Measurements from ENCODE around the gene ZMYND15.
A peak's percentile ranks its signal among the peaks of the same experiment; 100 is the strongest.

ZMYND15 gene

DNA sequence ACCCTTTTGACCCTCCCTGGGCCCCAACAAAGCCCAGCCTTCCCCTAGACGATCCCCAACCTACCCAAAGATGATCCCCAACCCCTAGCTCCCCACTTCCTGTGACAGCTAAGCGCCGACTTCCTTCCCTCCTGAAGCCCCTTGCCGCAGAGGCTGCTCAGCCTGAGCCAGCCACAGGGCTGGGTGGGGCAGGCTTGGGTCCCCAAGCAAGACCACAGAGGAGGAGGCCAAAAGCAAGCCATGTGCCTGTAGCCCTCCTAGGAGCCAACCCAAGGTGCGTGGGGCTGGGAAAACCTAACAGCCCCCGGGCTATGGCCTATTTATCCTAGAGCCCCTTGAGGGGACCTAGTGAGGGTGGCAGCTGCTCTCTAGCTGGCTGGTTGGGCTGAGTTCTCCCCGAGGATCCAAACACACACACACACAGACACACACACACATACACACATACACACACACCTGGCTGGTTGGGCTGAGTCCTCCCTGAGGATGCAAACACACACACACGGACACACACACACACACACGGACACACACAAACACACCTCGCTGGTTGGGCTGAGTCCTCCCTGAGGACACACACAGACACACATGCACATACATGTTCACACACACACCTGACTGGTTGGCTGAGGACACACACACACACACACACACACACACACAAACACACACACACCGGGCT lies 24.4 kb upstream of the ZMYND15 start:
- DNase-seq (ENCODE audit: low spot score), result peak; percentile 72

DNA sequence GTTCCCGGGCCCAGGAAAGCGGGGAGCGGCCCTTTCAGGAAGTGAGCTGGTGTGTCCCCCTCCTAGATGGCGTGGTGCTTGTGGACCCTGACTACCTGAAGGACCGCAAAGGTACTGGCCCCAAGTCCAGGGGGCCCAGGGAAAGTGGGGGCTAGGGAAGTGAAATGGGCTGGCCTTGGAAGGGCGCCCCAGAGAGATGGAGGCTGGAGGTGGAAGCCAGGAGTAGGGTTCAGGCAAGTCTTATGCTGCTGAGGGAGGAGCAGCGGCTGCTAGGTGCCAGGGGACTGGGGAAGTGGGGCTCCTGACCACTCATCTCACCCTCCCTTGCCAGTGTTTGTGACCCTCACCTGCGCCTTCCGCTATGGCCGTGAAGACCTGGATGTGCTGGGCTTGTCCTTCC lies 23.6 kb upstream of the ZMYND15 start:
- no peak for DNase-seq (ENCODE audit: low spot score)

DNA sequence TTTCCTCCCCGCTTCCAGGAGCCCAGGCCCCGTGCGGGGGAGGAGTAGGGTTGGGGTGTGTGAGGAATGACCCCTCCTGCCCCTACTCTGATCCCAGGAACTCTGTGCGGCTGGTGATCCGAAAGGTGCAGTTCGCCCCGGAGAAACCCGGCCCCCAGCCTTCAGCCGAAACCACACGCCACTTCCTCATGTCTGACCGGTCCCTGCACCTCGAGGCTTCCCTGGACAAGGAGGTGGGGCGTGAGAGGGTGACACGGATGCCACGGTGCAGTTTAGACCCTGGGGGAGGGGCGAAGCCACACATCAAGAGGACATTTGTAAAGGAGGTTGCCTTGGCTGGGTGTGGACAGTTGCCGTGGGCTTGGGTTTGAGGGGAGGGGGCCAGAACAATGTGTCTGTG lies 21.8 kb upstream of the ZMYND15 start:
- no peak for DNase-seq (ENCODE audit: low spot score)

DNA sequence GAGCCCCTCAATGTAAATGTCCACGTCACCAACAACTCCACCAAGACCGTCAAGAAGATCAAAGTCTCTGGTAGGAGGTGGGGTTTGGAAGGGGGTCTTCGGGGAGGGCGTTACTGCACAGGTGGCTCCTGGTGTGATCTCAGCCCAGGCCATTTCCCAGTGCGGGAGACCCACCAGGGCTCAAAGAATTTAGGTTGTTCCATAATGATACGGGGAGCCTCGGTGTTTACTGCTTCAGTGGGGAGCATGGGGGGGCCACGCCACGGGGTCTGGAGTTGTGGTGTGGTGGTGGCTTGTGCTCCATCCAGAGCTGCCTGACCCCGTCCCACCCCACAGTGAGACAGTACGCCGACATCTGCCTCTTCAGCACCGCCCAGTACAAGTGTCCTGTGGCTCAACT lies 21.4 kb upstream of the ZMYND15 start:
- no peak for DNase-seq (ENCODE audit: low spot score)

DNA sequence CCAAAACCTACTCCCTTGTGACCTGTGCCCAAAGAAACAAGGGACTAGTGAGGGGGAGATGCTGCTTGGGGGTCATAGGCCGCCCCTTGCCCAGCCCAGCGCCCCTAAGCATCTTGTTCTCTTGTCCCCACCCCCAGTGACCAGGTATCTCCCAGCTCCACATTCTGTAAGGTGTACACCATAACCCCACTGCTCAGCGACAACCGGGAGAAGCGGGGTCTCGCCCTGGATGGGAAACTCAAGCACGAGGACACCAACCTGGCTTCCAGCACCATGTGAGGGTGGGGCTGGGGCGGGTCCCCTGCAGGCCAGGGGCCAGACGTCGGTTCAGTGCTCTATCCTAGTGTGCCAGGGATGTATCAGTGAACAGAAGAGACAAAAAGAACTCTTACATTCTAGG lies 20.5 kb upstream of the ZMYND15 start:
- DNase-seq (ENCODE audit: low spot score), result no peak

DNA sequence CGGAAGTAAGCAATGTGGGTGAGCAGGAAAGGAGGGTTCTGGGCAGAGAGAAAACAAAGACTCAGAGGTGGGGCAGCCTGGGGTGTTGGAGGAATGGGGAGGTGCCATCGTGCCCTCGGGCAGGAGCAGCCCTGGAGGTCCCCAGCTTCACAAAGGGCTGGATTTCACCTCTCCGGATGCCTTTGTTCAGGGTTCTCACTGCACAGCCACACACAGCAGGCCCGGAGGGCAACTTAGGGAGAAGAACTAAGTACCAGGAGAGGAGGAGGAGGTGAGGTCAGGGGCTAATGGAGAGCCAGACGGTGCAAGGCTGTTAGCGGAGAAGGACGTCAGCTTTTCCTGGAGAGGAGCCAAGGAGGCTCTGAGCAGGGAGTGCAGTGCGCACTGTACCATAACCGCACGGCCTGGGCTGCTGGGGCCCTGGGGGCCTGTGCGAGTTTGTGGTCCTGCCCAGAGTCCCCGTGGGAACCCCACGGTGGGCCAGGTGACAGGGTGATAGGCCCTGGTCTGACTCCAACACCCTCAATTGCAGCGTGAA lies 19.9 kb upstream of the ZMYND15 start:
- DNase-seq (ENCODE audit: low spot score), result no peak

DNA sequence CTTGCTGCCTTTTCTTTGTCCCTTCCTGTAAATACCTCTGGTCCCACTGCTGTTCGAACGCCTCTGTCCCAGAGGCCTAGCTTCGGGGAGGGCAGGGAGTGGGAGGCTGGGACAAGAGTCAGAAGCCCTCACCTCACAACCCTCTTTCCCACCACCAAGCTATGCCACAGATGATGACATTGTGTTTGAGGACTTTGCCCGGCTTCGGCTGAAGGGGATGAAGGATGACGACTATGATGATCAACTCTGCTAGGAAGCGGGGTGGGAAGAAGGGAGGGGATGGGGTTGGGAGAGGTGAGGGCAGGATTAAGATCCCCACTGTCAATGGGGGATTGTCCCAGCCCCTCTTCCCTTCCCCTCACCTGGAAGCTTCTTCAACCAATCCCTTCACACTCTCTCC lies 18.8 kb upstream of the ZMYND15 start:
- DNase-seq (ENCODE audit: low spot score), result no peak

DNA sequence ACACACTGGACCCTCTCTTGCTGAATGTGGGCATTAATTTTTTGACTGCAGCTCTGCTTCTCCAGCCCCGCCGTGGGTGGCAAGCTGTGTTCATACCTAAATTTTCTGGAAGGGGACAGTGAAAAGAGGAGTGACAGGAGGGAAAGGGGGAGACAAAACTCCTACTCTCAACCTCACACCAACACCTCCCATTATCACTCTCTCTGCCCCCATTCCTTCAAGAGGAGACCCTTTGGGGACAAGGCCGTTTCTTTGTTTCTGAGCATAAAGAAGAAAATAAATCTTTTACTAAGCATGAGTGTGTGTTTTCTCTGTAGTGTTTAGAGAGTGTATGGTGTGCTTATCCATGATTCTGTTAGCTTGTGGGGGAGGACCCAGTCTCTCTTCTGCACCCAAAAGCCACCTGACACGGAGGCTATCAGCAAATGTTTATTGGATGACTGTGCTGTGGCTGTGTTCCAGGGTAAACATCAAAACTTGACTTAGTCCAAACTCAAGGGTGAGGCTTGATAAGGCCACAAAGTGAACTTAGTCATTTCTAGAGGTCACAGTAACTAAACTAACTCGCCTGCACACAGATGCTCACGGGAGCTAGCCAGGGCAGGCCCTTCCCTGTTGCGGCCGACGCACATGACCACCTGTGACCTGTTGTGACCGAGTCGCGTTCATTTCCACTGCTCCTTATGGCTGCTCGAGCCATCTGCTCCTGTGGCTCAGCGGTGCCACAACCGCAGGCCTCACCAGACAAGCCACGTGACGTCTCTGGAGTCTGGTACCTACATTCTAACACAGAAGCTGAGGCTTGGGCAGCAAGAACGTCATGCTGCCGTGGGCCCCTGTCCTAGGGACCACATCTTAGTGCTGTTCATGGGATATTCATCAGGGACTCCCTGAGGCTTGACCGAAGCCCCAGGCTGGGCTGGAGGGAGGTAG lies 18.2 kb upstream of the ZMYND15 start:
- no peak for DNase-seq (ENCODE audit: low spot score)

DNA sequence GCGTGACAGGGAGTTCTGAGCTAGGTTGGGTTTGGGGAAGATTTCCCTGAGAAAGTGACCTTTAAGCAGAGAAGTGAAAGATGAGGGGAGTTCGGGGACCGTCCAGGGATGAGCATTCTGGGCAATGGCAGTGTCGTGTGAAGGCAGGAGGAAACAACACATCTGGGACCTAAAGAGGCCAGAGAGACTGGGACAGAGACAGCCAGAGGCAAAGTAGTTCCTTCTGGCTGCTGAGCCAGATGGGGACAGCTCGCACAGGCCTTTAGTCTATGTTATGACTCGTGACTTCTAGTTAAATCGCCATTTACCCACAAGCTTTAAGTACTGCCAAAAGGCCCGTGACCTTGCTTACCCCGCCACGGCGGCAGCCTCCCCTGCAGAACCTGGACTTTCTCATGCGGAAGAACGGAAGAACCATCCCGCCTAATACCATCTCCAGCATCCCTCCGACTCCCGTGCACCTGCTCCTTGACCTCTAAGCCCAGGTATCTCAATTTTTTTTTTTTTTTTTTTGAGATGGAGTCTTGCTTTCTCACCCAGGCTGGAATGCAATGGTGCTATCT lies 16.9 kb upstream of the ZMYND15 start:
- DNase-seq (ENCODE audit: low spot score), result no peak

DNA sequence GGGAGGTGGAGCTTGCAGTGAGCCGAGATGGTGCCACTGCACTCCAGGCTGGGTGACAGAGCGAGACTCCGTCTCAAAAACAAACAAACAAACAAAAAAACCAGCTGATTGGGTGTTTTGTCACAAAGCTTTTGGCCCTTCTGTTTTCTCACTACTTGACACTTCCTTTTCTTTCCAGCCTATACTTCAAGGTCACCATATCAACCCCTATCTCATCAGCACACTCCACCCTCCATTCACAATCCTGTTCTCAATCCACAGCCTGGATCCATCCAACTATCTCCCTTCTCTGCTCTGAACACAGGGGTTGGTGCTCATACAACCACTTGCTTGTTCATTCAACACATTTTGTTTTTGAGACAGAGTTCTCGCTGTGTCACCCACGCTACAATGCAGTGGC lies 15.0 kb upstream of the ZMYND15 start:
- no peak for DNase-seq (ENCODE audit: low spot score)

DNA sequence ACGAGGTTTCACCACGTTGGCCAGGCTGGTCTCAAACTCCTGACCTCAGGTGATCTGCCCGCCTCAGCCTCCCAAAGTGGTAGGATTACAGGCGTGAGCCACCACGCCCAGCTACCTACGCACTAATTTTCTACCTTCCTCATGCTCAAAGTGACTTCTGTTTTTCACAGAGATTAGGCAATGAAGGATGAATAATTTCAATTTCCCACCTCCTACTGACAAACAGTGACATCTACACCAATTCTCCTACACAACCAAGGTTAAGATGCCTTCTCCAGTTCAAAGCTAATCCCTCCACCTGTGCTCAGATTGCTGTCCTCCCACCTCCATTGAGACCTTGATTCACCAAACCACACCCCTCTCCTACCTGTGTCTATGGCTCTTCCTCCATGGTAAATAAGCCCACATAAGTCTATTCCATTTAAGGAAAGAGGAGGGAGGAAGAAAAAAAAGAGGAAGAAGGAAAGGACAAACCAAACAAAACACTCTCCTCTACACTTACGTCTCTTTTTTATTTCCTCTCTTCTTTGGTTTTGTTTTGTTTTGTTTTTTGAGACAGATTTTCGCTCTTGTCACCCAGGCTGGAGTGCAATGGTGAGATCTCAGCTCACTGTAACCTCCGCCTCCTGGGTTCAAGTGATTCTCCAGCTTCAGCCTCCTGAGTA lies 13.9 kb upstream of the ZMYND15 start:
- no peak for DNase-seq (ENCODE audit: low spot score)

DNA sequence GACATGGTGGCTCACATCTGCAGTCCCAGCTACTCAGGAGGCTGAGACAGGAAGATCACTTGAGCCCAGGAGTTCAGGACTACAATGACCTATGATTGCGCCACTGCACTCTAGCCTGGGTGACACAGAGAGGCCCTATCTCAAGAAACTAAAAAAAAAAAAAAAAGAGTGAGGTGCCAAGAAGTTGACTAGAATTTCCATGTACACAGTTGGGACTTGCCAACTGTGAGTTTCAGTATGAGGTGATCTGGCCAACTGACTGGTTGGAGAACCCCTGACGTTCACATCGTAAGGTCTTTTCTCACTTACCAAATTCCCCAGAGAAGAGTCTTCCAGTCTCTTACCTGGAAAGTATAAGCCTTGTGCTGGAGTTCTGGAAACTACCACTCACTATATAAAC lies 11.5 kb upstream of the ZMYND15 start:
- DNase-seq (ENCODE audit: low spot score), result no peak

DNA sequence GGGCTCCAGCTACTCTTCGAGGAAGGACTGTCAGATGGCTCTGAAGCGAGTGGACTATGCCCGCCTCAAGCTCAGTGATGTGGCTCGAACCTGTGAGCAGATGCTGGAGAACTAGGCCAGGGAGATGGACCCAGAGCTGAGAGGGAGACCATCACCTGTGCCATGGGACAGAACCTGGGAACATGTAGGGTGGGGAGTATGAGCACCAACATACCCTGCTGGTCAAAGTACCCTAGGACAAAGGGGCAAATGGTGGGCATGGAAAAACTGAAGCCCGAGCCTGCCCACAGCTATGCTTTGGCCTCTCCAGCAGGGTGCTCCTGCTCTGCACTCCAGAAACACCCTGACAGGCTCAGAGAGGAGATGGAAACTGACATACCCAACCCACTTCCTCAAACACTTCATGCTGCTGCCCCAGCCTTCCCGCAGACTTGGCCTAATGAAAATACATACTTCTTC lies 6.5 kb upstream of the ZMYND15 start:
- no peak for DNase-seq (ENCODE audit: low spot score)

DNA sequence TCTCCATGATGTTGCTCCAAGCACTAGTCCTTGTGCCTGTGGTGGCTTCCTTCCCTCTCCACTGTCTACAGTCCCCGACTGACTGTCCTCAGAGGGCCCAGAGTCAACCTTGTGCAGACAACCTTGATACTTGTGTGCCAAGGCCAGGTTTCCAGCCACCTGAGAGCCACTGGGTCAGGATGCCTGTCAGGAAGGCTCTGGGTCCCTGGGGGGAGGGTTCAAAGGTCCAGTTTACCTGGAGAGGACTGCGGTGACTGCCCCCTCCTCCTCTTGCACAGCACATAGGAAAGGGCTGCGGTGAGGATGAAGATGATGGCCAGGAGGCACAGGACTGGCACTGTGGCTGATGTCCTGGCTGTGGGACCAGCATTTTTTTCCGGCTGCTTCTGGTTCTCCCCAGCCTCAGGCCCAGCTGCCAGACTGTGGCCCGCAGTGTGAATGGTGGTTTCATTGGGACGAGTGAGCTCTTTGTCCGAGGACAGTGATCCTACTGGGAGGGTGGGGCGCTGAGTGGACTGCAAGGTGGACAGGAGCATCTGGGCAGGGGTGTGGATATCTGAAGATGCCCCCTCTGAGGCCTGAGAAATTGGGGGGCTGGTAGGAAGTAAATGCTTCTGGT lies 4.7 kb upstream of the ZMYND15 start:
- no peak for DNase-seq (ENCODE audit: low spot score)

DNA sequence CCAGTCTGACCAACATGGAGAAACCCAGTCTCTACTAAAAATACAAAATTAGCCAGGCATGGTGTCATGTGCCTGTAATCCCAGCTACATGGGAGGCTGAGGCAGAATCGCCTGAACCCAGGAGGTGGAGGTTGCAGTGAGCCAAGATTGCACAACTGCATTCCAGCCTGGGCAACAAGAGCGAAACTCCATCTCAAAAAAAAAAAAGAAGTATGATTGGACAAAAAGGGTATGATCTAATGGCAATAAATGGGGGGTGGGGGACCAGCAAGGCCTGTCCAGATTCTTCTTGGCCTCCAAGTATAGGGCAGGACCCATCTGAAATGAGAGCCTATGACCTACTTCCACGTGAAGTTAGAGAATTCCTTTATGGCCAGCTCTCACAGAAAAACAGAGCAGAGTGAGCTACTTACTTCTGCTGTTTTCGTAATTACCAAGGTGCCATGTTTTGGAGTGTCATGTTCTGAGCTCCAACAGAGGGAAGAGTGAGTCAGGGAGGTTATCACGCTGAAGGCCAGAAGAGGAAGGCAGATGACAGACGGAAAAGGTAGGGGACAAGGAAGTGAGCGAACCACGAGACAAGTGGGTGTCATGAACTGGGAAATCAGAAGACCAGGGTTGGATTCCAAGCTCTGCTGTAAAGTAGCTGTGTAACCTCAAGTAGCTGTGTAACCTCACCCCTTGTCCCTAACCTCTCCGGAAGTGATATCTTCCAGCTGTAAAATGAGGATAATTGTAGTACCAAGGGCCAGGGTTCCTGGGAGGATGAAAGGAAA lies 3.6 kb upstream of the ZMYND15 start:
- DNase-seq (ENCODE audit: low spot score), result no peak

DNA sequence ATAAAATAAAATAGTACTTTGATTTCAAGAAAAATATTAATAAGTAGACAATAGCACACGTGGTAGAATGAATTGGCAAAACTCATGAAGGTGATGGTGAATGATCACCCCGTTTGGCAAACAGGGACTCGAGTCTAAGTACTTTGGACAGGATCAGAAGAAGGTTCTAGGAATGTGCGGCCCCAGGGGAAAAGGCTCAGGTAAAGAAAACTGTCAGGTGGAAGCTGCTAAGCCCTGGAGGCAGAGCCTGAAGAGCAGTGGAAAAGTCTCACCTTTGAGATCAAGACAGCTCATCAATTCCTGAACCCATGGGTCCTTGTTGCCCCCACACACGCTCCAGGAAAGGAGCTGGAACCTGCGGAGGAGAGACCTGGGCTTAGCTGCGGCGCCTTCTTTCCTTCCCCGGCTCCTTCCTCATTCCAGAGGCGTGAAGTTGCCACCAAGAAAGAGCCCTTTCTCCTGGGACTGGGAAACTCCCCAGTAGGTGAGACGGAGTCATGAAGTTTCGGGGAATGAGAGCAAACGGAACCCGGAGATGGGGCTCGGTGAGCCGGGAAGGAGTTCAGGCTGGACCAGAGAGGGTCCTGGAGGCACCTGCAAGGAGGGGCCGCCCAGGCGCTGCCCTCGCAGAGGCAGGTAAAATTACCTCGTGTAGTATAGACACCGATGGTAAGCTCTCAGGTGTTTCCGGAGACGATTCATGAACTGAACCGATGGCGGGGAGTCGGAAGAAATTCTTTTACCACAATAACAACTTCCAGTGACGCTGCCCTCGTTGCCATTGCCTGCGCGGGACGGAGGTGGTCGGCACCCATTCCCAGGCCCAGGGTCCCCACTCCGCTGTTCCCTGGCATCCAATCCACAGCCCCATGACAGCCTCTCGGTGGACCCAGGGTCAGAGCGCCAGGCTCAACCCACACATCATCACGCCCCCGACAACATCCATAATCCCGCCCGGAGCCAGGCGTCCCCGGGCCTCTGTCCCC lies 1.2 kb upstream of the ZMYND15 start:
- DNase-seq (ENCODE audit: low spot score), result peak; percentile 30

DNA sequence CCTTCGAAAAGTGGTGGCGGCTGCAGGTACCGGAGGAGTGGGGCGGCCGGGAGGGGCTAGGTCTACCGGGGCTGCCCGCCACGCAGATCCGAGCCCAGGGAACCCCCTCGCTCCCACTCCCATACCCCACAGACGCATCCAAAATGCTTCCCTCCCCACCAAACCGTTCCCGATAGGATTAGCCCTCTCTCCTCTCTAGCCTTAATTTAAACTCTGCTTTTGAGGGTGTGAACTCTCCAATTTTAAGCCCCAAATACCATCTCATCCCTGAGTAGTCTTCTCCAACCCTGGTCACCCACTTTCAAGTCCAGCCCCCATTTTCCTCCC lies 355 bp downstream of the ZMYND15 start:
- DNase-seq (ENCODE audit: low spot score), result no peak

DNA sequence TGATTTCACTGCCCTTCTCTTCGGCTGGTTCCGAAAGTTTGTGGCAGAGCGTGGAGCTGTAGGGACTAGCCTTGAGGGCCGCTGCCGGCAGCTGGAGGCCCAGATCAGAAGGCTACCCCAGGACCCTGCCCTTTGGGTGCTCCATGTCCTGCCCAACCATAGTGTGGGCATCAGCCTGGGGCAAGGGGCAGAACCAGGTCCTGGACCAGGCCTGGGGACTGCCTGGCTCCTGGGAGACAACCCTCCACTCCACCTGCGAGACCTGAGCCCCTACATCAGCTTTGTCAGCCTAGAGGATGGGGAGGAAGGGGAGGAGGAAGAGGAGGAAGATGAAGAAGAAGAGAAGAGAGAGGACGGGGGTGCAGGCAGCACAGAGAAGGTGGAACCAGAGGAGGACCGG lies 951 bp downstream of the ZMYND15 start:
- DNase-seq (ENCODE audit: low spot score), result no peak

DNA sequence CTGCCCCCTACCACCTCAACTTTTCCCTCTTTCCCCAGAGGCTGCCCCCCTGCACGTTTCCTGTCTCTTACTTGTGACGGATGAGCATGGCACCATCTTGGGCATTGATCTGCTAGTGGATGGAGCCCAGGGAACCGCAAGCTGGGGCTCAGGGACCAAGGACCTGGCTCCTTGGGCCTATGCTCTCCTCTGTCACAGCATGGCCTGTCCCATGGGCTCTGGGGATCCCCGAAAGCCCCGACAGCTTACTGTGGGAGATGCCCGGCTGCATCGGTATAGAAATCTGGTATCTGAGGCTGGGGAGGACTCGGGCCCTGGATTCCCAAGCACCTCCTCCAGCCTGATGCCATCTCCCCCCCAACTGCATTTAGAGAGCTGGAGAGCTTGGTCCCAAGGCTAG lies 1.9 kb downstream of the ZMYND15 start:
- DNase-seq (ENCODE audit: low spot score), result no peak

DNA sequence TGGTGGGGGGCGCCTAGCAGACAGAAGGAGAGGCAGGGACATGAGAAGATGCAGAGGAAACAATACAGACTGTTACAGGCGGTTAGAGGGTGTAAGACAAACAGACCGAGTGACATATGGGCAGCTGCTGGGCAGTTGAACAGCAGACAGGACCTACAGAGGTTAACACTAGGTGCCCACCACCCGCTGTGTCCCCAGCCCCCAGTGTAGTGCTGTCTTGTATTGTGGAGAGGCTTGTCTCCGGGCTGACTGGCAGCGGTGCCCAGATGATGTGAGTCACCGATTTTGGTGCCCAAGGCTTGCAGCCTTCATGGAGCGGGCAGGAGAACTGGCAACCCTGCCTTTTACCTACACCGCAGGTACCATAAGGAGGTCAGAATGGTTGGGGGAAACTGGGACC lies 2.5 kb downstream of the ZMYND15 start:
- DNase-seq (ENCODE audit: low spot score), result no peak
